Stimulated activated CD4-positive, alpha-beta T cell treated with anti-CD3 and anti-CD28 coated beads, Interleukin-1b, Interleukin-23, amount 100 ng/mL, for 24 hours (primary cell): ENCODE measurements around the gene ZSCAN5B.

ENCODE experiments used
- DNase-seq, 4 experiments: peaks; one replicate each; pipeline ENCODE4 v3.0.0-alpha.2; 2020; ENCODE audit warnings: low read depth in 4 of 4, low spot score in 1 of 4

ZSCAN5B gene

DNA sequence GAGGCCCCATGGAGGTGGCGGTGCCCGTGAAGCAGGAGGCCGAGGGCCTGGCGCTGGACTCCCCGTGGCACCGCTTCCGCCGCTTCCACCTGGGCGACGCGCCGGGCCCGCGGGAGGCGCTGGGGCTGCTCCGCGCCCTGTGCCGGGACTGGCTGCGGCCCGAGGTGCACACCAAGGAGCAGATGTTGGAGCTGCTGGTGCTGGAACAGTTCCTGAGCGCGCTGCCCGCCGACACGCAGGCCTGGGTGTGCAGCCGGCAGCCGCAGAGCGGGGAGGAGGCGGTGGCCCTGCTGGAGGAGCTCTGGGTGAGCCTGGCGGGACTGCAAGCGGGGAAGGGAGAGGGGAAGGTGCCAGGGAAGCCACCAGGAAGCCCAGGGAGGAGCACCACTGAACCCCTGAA lies 50.7 kb downstream of the ZSCAN5B start:
- DNase-seq, result no peak

DNA sequence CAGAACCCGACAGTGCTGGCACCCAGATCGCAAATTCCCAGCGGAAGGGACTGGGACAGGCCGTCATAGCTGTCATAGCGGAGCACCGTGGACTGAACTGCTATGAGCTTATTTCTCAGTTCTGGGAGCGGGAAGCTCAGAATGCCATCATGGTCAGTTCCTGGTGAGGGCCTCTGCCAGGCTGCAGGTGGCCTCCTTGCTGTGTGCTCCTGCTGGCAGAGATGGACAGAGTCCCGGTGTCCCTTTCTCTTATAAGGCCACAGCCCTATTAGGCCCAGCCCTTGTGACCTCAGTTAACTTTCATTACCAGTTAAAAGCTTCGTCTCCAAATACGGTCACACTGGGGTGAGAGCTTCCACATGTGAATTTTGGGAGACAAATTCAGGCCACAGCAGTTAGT lies 51.9 kb downstream of the ZSCAN5B start:
- DNase-seq, result no peak

DNA sequence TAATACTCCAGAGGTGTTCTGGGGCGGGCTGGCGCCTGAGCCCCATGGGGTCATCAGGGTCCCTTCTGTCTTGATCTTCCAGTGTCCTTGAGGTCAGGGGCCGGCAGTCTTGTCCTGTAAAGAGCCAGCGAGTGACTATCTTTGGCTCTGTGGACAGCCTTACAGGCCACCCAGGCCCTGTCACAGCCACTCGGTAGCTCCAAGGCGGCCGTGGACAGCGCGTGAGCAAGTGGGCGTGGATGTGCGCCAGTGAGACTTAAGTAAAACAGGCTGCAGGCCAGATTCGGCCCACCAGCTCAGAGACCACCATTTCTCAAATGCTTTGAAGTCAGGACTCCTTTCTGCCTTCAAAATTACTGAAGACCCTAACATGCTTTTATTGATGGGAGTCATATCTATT lies 52.8 kb downstream of the ZSCAN5B start:
- DNase-seq, result no peak

DNA sequence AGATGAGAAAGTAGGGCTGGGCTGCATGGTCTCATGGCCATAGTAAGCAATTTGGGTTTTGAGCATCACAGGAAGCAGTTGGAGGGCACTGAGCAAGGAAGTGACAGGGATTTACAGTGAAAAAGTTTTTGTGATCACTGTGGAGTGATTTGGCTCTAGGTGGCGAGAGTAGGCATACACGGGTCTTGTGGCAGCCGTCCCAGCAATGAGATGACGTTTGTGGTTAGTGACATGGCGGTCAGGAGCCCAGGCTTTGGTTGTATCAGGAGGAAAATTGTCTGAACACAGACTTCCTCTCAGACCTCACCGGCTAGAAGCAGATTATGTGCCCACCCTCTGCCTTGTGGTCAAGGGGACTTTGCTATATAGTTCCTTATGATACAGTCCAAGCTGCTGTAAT lies 53.2 kb downstream of the ZSCAN5B start:
- no peak for DNase-seq

DNA sequence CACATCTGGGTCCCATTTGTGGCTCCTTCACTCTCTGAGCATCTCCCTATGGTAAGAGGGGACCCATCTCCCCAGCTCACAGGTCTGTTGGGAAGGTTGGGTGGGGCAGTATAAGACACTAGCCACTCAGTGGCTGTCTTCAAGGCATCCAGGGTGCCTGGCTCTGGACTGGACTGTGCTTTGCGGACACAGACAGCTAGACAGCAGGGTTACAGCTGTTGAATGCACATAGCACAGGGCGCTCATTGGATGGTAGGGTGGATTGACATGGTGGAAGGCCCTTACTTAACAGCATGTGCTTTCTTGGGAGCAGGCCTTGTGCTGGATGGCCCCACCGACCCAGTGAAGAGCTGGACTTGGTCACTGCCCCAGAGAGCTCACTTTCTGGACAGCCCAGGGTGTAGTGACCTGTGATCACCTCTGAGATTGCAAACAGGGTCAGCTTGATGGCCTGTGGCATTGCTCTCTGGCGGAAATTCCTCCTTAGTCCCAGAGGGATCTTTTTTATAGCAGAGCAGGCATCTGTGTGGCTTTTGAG lies 54.6 kb downstream of the ZSCAN5B start:
- DNase-seq, result no peak

DNA sequence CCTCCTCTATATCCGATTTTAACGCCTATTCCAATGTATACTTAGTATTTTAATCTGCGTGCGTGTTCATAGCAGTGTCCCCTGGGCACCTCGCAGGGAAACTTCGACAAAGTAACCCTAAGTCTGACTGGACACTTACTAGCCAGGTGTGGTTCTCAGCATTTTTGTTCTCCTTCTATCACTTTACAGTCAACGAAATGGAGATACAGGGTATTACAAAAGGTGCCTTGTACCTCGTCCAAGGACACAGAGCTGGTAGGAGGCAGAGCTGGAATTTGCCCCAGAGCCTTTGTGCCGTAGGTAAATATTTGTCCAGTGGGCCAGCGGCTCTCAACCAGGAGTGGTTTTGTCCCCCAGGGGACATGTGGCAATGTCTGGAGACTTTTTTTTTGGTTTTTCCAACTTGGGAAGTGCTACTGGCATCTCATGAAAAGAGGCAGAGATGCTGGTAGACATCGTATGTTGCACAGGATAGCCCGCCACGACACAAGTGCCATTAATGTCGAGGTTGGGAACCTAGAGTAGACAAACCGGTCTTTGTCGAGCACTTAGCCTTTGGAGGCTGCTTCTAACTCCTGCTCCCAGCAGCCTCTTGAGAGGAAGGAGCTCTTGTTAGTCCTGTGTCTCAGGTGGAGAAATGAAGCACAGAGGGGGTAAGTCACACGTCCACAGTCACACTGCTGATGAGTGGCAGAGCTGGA lies 55.3 kb downstream of the ZSCAN5B start:
- no peak for DNase-seq

DNA sequence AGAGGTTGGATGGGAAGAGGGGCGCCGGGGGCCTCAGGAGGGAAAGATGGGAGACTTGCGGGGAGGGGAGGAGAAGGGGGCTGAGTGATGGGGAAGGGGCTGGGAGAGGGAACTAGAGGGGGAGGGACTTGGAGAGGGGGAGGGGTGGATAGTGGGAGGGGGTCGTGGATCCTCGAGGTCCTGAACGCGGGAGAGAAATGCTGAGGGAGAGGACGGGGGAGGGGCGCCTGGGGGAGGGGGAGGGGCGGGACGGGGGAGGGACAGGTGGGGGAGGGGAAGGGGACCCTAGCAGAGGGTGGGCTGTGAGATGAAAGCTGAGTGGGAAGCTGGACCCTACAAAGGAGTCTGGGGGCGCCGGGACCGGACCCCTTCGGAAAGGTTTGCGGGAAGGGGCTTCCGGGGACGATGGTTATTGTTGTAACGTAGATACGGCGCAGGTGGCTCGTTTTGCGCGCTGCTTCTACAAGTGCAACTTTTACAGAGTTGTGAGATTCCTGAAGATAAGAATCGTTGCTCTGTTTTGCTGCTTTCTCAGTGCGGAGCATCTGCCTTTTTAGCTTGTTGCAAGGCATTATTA lies 56.1 kb downstream of the ZSCAN5B start:
- no peak for DNase-seq

DNA sequence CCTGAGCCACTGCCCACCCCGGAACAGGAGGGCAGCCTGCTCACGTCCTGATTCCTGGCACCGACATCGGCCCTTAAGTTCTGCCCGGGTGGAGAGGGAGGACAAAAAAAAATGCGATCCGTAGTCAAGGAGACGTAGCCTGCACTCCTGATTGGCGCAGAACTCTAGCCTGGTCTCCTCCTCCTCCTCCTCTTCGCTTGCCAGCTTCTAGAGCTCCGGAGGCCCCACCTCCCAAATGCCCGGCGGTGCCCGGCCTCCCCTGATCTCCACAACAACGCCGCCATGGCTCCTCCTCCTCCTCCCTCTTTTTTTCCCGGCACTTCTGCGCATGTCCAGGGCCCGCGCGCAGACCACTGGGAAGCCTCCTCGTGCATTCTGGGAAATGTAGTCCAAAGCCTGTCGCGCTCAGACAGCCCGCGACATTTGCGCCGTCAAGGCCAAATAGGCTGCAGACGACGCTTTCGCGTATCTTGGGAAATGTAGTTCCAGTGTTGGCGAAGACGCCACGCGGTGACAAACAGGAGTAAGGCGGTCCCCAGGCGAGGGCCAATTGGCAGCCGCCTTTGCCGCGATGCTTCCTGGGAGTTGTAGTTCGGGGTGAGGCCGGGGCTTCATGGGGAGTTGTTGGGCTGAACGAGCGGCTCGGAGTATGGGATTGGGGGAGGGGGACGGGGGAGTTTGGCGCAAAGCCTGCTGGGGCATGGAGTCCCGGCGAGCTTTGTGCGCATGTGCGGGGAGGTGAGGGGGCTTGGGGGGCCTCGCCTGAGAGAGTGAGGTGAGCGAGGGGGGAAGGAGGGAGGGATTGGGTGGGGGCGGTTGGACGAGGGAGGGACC lies 56.8 kb downstream of the ZSCAN5B start, which contains the start of gene ZNF444:
Gene ZNF444, plus strand, starts transcription at position 705 of the 834 bp plus-strand sequence. CDS start 5,625 bp downstream, outside the sequence.
- DNase-seq, result peak; percentile 95 to 99 (median 96)

DNA sequence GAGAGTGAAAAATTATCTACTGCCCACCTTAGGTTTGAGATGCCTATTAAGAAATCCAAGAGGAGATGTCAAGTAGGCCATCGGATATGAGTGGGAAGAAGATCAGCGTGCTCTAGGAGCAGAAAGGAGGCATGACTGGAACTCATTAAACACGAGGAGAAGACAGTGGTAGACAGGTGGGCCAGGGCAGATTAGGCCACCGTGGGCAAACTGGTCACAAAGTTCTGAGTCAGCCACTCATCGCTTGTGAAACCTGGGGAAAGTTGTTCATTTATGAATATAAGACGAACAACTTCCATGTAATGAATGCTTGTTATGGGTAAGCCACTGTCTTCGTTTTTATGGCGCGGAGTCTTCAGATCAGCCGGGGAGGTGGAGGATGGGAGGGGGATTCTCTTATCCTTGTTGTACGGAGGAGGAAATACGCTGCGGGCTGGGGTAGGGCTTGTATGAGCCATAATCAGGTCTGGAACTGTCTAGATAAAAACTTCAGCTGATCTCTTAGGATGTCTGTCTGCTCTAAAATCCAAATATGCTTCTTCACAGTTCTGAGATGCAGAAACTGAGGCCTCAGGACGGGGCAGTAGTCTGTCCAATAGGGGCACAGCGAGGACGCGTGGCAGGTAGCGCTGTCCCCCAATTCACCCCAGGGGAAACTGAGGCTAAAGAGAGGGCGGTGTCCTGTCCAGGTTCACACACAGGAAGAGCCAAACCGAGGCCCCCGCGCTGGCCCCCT lies 57.6 kb downstream of the ZSCAN5B start:
- no peak for DNase-seq
